ENCODE measurements around the gene SYNGR3.

SYNGR3 gene

GRCh38 chr16:1980770-1981087 is 9.0 kb upstream of the SYNGR3 start:
- no peak for TF ChIP-seq CTCF (conservative IDR thresholded peaks at IDR 0.05; ENCODE audit: low read length)
- no peak overlapping the region for H3K4me3 ChIP-seq (ENCODE audit: low read length)
- no peak for DNase-seq (ENCODE audit: low read depth)

- H3K4me3 ChIP-seq (ENCODE audit: low read length): no peak within 1 kb of the TSS
- no peak for DNase-seq (ENCODE audit: low read depth)
- no peak for TF ChIP-seq CTCF (conservative IDR thresholded peaks at IDR 0.05; ENCODE audit: low read length)
Observed at GRCh38 chr16:1981398-1981836, 8.4 kb upstream of the SYNGR3 start, which contains the start of gene NOXO1. NOXO1 (minus strand) TSS chr16:1981469; CDS start chr16:1981179, 290 bp downstream.

GRCh38 chr16:1982013-1982433 is 7.7 kb upstream of the SYNGR3 start:
- DNase-seq (ENCODE audit: low read depth): no peak
- H3K4me3 ChIP-seq (ENCODE audit: low read length): no peak overlapping the region
- no peak for TF ChIP-seq CTCF (conservative IDR thresholded peaks at IDR 0.05; ENCODE audit: low read length)

- TF ChIP-seq CTCF (conservative IDR thresholded peaks at IDR 0.05; ENCODE audit: low read length): no peak; the same call in 1 of the 2 replicates
- DNase-seq (ENCODE audit: low read depth): no peak
- H3K4me3 ChIP-seq (ENCODE audit: low read length): peak overlapping the region; percentile 63
Observed at GRCh38 chr16:1982991-1983543, 6.7 kb upstream of the SYNGR3 start.

- TF ChIP-seq CTCF (conservative IDR thresholded peaks at IDR 0.05; ENCODE audit: low read length): peak; percentile 34
- peak within 1 kb of the TSS; percentile 76 for H3K4me3 ChIP-seq (ENCODE audit: low read length)
- peak; percentile 92 for DNase-seq (ENCODE audit: low read depth)
Observed at GRCh38 chr16:1983544-1984346, 6.0 kb upstream of the SYNGR3 start, which contains the start of gene GFER. GFER (plus strand) TSS chr16:1984193; CDS start chr16:1984219, 26 bp downstream.

- no peak for TF ChIP-seq CTCF (conservative IDR thresholded peaks at IDR 0.05; ENCODE audit: low read length)
- peak overlapping the region; percentile 76 for H3K4me3 ChIP-seq (ENCODE audit: low read length)
- DNase-seq (ENCODE audit: low read depth): no peak
Observed at GRCh38 chr16:1984347-1985225, 5.2 kb upstream of the SYNGR3 start.
